Motor neuron (in vitro differentiated cells): ENCODE results near the gene FCRL2. TPM values are rescaled to one million over a fixed set of nuclear protein-coding genes. Genes with fewer than 3 reads are reported as not detected.

Experiments used
- ATAC-seq, 8 experiments: fragments of 200-7000 bp; cut with Tn5 transposase; replicated peaks in 6 of 8; 2 replicates each; pipeline ENCODE4 v1.8.0; 2021; ENCODE audit warnings: mild to moderate bottlenecking in 8 of 8, moderate library complexity in 8 of 8
- H3K27ac ChIP-seq, 2 donors: fragments of 250-450 bp; sonication (Bioruptor Pico); 2 replicates each; pipeline ENCODE4 v1.9.0; 2021; ENCODE audit warnings: antibody characterized with exemption in 2 of 2, mild to moderate bottlenecking in 2 of 2, moderate library complexity in 1 of 2
- H3K4me1 ChIP-seq, 2 donors: fragments of 250-450 bp; sonication (Bioruptor Pico); replicated peaks in 1 of 2; 2 replicates each; pipeline ENCODE4 v1.6.1; 2021; ENCODE audit warnings: antibody characterized with exemption in 2 of 2, mild to moderate bottlenecking in 2 of 2, moderate library complexity in 1 of 2
- H3K4me3 ChIP-seq, 5 donors: fragments of 250-450 bp; sonication (Bioruptor Pico); 2 replicates each; pipeline ENCODE4 v1.9.0; 2021; ENCODE audit warnings: antibody characterized with exemption in 5 of 5, mild to moderate bottlenecking in 5 of 5, moderate library complexity in 4 of 5
- WGBS, 10 experiments: fragments of 450-650 bp; shearing (Covaris generic); methylation state at CpG; one replicate each; pipeline ENCODE4 v1.0.0; 2022; 5-methylcytosine and 5-hydroxymethylcytosine counted together
- in situ Hi-C, 9 experiments: fragments of 400-800 bp; cut with MboI; loops; one replicate each; pipeline ENCODE4 v1.15.0; 2021; ENCODE audit warnings: low sequenced_read_pairs in 9 of 9, low pct_unique_long_range_greater_than_20kb in 2 of 9; ENCODE audit not compliant: unreplicated experiment in 9 of 9
- total RNA-seq, 8 experiments: library from RNA; unstranded; fragments of 300-600 nt; gene quantifications; 2 replicates each; pipeline versions ENCODE4 v1.2.3 to v1.2.4, GENCODE V29; 2022

The FCRL2 gene
- total RNA-seq, 8 experiments from 2014 or later = 0.04 to 0.81 (median 0.15) TPM; not detected in 4

DNA sequence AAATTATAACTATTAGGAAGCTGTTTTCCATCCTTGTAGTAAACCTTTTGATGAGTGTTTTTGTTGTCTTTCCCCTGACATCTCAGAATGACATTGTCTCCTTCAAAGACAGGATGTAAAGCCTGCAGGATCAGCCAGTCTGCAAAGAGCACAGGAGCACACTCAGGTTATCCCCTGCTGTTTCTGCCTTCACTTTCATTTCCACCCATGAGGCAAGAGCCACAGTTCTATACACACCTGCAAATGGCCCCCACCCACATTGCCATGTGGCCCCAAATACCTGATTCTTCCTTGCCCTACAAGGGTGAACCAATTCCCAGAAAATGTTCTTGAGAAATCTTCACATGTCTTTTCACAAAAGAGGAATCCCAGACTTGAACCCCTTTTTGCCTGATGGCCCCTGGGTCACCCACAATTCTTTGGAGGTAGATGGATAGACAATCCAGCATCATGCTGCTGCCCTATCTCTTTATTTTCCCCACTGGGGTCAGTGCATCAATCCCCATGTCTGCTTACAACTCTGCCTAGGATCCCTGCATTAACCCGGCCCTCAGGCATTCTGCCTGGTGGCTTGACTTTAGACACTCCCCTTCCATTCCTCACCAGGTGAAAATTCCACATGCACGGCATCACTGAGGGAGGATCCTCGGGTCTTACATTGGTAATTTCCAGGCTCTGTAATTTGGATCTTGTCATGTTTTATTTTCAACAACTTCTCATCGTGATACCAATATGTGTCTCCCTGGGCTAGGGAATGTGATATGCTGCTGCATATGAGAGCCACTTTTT is 79.0 kb downstream of the FCRL2 start:
- in situ Hi-C loops = loop anchor here in 1 of 9 experiments (25.0 kb wide), 1 partner anchor 336 kb away; no protein-coding TSS in a partner anchor
- Histone ChIP-seq H3K4me3 (no peak overlapping the region), H3K4me1 (no peaks in the 10 kb centered on the region), H3K27ac (no peak overlapping the region)
- ATAC-seq = no peak
- WGBS, 10 experiments = 18 to 100% (median 83%) methylated on average over 1 to 4 of the region's 4 CpGs; no CpG with 5 or more reads in 3 of the 10 experiments

DNA sequence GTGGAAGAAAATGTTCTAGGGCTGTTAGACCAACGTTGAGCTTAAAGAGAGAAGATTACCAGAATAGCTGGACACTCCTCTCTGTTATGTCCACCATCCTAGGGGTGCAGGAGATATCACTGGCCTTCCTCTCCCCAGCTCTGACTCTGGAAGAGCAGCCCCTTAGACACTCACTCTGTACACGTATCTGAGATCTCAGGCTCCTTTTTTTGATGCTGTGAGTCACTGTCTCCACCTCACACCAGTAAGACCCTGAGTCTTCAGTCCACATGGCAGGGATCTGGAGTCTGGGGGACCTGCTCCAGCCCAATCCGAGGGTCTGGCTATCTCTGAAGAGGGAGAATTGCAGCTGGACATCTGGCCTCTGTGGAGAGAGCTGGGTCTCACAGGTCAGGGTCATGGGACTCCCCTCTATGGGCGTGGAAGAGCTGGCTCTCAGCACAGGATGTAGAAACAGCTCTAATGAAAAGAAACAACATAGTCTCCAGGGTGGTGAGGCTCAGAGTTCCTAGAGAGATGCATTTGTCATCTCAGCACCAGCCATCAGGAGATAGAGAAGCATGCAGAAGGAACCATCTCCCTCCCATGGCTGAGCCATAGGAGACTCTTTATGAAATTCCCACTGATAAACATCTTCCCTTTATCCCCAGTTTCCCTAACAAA is 79.8 kb downstream of the FCRL2 start:
- Histone ChIP-seq H3K4me3 (no peak overlapping the region), H3K27ac (no peak overlapping the region), H3K4me1 (no peaks in the 10 kb centered on the region)
- 0 to 70% (median 43%) methylated on average over 1 to 3 of the region's 4 CpGs; no CpG with 5 or more reads in 1 of the 10 experiments for WGBS, 10 experiments
- no peak for ATAC-seq
- in situ Hi-C loops = loop anchor here in 1 of 9 experiments (25.0 kb wide), 1 partner anchor 335 kb away; no protein-coding TSS in a partner anchor

Other genes with a start within 250 kb of the FCRL2 start
- 1 to 10 TPM in 1 of 8 experiments, under 1 TPM in 5, not detected in 2; 0.05 to 1.3 (median 0.18) TPM for gene FCRL5, start 224.6 kb downstream of the FCRL2 start, total RNA-seq
- under 1 TPM in 5 of 8 experiments, not detected in 3; 0.04 to 0.14 (median 0.10) TPM for gene FCRL4, start 179.0 kb downstream of the FCRL2 start, total RNA-seq
- 1 to 10 TPM in 1 of 8 experiments, under 1 TPM in 4, not detected in 3; 0.11 to 1.2 (median 0.23) TPM for gene FCRL3, start 76.4 kb downstream of the FCRL2 start, total RNA-seq
- gene FCRL1, start 43.0 kb upstream of the FCRL2 start, total RNA-seq = under 1 TPM in 2 of 8 experiments, not detected in 6; 0.14 to 0.17 TPM
- under 1 TPM in 2 of 8 experiments, not detected in 6; 0.08 to 0.28 TPM for gene CD5L, start 64.7 kb upstream of the FCRL2 start, total RNA-seq
- 10 to 100 TPM; 22.9 to 52.3 (median 35.4) TPM for gene KIRREL1, start 216.5 kb upstream of the FCRL2 start, total RNA-seq